Stimulated activated CD8-positive, alpha-beta memory T cell treated with anti-CD3 and anti-CD28 coated beads, Interleukin-7, amount 100 ng/mL, for 48 hours (primary cell): ENCODE measurements around the gene MAML3.

Experiments used
- DNase-seq, 2 donors: peaks; one replicate each; pipeline ENCODE4 v3.0.0-alpha.2; 2020; ENCODE audit warnings: low read depth in 1 of 2; ENCODE audit errors: extremely low read depth in 1 of 2

MAML3 gene

DNA sequence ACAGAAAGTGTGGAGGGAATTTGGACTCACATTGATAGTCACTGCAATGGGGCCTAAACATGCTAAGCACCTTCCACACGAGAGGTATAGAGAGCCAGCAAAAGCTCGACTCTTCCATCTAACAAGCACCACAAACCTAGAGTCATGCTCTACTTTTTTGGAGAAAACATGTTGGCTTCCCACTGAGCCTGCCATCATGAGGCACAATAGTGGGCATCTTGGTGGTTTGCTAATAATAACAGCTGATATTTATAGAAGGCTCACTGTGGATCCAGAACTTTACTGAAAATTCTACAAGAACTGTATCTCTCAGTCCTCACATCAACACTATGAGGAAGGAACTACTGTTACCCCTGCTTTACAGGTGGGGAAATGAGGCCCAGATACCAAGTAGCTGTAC lies 26.6 kb downstream of the MAML3 start:
- DNase-seq: no peak

DNA sequence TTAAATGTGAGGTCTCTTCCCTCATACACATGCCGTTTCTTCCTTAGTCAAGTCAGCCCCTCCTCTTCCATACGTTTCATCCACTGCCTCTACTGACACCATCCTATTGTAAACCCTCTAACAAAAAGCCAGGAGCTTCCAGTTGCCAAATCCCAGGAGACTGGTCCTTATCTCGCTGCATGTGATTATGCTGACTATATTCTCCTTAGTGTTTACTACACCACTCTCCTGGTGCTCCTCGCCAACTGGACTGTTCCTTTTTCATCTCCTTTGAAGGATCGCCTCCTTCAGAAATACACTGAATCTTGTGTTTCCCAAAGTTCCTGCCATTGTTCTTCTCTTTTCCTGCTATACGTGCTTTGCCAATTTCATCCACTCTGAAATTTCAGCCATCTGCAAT lies 27.7 kb downstream of the MAML3 start:
- no peak for DNase-seq

DNA sequence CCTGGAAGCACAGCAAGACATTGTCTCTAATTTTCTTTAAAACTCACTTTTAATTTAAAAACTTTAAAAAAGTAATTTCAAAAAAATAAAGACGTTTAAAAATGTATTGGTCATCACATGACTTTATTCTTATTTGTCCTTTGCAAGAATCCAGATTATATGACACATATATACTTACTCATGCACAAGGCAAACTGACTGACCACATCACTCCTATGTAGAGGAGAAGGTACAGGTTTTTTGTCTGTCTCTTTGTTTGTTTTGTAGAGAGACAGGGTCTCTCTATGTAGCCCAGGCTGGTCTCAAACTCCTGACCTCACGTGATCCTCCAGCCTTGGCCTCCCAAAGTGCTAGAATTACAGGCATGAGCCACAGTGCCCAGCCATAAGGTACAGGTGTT lies 28.6 kb downstream of the MAML3 start:
- no peak for DNase-seq

DNA sequence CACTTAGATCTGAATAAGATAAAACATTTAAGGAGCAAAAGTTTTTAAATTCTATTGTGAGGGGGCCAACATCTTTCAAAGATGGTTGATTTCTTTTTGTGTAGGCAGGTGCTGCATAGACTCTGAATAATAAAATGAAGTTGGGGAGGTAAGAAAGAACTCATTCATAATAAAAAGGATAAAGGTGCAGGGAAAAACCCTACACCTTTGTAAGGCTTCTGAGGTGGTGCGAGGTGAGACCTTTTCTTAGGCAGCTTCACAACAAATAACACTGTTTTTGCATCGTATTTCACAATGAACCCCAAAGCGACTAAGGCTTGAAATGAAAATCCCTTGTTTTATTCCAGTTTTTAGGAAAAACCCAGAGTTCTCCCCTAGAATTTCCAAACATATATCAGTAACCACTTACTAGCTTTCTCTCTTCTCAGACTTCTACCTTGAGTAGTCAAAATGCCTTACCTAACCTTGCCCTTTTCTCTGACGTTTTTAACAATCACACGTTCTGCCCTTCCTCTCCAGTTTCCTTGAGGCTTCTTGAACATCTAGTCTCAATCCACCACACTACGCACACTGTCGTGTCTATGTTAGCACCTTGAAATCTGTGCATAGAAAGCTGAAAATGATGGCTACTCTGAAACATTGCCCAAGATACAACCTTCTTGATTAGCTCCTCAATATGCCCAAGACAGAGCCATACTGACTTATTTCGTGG lies 30.2 kb downstream of the MAML3 start:
- DNase-seq: no peak

DNA sequence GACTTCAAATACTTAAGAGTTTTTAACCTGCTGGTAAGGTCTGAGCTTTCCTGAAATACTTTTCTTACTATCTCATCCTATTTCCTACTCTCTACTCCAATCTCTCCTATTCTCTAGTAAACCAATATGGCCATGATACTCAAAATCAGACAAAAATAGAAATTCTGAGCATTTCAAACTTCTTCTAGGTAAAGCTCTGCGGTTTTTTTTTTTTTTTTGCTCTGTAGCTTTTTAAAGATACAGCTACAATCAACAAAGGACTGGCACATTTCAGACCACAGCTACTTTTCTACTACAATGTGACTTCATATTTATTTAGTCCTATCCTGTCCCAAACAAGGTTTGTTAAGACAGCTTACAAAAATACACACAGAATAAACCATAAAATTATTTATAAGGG lies 31.1 kb downstream of the MAML3 start:
- no peak for DNase-seq

DNA sequence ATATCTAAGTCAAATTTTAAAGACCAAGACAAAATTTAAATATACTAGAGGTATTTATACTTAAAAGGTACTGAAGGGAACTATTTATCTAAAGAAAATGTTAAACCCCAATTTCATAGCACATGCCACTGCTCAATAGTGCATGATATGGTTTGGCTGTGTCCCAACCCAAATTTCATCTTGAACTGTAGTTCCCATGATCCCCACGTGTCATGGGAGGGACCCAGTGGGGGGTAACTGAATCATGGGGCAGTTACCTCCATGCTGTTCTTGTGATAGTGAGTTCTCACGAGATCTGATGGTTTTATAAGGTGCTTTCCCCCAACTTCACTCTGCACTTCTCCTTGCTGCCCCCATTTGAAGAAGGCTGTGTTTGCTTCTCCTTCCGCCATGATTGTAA lies 32.3 kb downstream of the MAML3 start:
- DNase-seq: no peak

DNA sequence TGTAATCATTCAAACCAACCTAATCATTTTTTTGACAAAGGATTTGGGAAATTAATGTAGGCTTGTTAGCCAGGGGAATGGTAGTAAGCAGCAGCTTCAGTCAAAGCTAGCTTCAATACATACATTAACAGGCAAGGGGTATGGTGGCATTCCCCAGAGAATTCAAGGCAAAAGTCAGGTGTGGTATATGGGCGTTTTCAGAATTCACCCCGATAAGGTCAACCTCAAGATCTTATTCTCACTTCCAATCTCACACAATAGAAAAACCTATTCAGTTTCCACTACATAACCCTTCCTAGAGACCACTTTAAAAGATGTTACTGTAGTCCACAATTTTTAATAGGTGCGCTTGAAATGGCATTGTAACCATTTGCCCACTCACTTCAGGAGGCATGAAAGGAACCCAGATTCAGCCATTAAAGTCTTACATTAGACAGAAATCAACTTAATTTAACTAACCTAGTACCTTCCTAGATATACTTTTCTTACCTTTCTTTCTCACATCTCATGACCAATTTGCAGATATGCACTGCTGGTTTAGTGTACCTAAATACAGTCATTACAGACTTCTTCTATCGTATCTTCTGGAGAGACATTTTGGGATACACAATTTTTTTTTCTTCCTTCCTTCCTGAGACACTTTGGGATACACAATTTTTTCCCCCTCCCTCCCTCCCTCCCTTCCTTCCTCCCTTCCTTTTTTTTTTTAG lies 34.9 kb downstream of the MAML3 start:
- no peak for DNase-seq

DNA sequence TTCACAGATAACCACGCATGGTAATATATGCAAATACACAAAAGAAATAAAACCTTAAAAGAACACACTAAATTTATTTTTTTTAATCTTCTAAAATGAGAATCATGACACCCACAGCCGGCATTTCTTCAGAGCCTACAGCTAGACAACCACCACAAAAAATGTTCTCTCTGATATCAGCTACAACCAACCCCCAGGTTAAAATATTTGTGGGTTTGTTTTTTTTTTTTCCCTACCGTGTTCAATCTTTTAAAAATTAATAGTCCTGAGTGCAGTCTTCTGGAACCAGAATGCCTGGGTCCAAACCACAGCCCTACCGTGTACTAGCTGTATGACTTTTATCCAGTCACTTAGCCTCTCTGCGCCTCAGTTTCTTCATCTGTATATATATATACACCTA lies 36.0 kb downstream of the MAML3 start:
- no peak for DNase-seq

DNA sequence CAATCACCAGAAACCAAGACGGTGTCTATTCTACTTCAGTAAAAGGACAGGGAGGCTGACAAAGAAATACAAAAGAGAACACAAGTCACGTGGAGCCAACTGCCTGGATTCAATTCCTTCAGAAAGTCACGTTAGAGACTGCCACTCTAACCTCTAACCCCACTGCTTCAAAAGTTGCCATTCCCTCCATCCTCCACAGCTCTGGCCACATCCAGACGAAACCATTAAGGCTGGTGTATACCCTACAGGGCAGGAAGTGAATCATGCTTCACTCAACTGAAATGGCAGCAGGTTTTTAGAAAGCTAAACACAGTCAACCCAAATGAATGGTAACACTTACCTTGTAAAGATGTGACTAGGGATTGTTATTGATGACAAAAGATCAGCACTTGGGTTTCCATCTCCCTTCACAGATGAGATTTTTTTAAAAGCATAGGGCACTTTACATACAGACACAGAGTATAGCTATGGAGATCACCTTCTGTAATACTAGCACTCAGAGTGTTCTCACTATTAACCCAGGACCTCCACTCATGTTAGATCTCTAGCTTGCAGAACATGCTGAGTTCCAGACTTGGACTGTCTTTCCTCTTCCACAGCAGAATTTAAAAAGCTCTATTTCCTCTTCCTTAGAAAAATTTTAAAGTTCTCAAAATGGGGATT lies 37.4 kb downstream of the MAML3 start:
- no peak for DNase-seq

DNA sequence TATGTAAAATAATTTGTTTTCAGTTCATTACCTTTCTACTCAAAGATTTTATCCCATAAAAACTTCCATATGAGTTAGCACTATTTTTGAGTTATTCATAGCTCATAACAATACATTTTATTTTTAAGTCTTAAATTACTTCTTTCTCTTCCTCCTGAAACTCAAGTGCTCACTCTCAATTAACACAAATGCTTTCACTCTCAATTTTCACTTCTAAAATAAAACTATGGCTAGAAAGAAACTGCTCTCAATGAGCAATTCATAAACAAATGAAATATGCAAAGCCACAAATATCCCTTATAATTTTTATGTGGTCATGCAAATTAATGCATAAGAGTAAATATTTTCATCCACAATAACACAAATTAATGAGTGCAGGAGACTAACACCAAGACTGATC lies 38.8 kb downstream of the MAML3 start:
- no peak for DNase-seq

DNA sequence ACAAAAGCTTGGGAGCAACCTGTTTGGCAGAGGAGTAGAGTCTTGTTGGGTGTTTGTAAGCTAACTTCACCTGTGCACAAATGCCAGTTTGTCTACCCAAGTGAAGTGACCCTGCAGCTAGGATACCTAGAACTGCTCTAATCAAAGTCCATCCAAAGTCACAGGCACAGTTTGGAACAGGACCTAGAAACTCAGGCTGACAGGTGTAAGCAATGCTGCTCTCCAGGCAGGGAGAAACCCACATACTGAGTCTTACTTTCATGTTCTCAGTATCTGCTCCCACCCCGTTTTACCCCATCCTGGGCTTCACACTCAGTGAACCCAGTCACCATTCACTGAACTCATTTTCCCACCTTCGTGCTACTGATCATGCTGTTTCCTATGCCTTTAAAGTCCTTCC lies 40.3 kb downstream of the MAML3 start:
- DNase-seq: no peak

DNA sequence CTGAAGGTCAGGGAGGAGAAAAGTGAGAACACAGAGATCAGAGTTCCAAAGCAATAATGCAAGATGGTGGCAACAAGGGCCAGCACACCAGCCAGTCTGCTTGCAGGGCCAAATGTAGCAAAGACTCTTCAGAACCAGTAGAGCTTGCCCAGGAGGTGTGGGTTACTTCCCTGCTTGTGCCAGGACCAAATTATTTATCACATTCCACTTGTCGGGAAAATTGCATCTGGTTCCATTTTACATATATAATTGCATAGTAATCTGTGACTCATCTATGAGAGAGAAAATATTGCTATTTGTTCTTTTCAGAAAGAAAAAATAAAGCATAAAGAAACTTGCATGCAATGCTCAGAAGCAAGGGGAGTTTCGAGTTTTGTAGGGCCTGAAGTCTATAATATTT lies 41.4 kb downstream of the MAML3 start:
- DNase-seq: no peak

DNA sequence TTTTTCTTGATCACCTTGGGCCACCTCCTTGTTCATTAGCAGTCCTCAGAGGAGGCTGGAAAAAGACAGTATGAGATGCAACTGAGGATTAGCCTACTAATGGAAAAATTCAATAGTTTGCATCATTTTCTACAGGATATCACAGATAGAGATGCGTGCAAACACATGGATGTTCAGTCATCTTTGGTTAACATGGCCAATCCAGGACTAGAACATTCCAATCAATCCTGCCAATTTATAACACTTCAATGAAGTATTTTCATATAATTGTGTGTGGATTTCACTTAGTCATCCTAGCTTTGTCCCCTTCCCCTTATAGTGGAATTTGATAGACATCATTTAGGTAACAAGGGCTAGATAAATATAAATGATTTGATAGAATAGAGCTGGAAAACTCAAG lies 42.7 kb downstream of the MAML3 start:
- DNase-seq: no peak

DNA sequence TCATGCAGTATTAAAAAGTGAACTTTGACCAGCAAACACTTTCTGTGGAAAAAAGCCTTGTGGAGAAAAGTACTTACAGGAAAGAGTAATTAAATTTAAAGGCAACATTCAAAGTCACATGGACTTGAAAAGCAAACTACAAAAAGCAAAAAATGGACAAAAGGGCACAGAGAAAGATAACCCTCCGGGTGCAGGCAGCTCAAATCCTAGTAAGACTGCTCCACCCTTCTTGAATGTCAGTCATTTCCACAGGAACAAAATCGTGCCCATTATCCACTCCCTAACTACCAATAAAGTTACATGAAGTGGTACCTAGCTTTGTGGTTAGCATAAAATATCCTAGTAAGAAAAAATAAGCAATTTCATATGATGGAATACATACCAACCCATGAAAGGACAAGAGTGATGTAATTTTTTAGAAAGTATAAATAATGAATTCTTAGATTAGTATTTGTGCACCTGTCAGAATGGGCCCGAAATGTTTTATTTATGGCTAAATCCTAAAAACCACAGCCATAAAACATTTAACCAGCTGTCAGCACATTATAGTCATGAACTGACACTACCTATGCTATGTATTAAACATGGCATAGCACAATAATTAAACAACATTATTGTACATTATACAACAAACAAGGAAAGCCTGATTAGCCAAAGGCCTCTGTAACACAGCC lies 43.3 kb downstream of the MAML3 start:
- no peak for DNase-seq

DNA sequence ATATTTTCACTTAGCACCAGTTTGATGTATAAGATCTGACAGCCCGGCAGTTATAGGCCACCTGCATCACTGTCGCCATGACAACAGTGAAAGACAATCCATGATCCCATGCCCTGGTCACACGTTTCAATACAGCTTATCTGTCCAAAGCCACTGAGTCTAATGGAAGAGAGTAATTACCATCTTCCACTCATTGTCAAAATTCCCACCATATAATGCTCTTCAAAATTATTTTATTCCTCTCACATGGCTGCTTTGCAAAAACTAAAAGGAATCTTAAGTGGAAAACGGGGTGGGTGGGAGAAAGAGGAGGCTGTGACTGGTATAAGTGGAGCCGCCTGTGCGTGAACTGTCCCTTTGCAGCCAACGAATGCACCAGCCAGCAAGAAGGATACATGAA lies 44.2 kb downstream of the MAML3 start:
- no peak for DNase-seq

DNA sequence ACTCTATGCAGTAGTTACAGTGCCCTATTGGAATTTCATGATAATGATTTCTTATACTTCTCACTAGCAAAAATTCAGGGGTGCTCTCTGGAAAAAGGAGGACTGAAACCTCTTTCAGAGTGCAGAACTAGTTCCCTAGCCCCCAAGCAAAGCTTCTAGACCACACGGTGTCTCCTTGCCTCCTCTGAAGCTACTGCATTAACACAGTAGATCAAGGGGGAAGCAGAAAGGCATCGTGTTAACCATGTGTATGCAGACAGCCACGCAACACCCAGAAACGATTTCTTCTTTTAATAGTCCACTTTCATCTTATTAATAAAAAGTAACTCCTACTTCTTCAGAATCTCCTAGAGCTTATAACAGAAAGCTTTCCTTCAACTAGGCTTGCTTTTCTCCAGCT lies 44.7 kb downstream of the MAML3 start:
- DNase-seq: no peak

DNA sequence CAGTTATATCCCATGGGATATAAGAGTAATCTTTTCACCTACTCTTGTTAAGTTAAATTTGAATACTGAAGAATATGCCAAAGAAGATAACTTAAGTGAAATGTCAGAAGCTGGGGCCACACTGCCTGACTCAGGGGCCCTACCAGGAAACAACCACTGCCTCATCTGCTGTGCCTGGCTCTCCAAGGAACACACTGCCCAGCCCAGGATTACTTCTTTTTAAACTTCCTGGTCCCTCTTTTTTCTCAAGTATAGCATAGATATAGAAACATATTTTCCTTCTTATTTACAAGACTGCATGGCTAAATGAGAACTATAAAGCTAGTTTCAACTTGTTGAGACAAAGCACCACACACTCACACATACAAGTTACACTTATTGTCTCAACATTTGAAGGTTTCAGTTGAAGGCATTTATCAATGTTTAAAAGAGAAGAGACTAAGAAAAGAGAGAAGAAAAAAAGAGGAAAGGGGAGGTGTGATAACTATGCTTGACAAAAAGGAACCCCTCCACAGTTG lies 45.2 kb downstream of the MAML3 start:
- no peak for DNase-seq

DNA sequence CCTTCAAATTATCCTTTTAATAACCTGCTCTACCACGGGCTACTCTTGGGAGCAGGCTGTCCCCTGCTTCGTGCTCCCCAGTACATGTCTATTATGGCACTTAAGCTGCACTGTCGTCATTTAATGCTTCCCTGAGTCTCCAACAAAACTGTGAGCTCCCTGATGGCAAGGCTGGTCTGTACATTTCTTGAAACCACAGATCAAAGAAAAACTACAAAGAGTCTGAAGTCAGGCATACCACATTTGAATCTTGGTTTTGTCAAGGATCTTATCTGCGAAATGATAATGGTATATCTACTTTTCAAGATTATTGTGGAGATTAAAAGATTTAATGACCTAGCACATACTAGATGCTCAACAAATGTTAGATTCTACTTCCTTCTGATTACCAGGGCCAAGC lies 45.7 kb downstream of the MAML3 start:
- no peak for DNase-seq

DNA sequence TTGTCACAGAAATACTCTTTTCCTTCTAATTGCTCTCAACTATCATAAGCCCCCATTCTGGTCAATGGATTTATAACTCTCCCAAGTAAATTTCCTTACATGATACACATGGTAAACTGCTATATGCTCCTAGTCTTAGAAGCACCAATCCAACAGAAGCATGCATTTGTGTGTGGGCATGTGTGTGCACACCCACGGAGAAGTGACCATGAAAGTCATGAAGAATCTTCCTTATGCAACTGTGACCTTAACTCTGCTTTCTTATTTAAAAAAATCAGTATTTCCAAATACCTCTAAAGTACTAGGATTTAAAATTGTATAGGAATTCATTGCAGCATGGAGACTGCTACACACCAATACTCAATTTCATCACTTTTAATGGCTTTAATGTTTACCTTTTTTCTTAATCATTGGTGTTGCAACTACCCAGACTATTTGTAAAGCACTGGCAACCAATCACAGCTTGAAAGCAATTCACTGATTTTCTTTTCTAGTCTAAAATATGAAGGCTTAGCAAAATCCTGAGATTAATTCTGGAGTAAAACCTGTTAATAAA lies 47.6 kb downstream of the MAML3 start:
- no peak for DNase-seq

DNA sequence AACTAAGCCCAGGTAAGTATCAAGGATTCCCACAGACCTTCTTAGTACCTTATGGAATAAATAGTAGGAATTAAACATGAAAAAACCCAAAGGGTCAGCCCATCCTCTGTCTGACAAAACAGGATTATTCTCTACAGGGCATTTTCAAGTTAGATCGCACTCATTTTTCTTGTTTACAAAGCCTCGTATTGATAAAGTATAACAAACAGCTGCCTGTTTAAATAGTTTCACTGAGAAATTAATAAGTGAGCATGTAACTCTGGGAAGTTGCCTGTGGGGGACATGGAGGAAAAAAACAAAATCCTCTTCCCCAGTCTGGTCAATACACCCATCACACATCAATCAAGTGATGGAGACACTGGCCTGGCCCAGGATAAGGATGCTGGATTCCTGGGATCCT lies 48.5 kb downstream of the MAML3 start:
- no peak for DNase-seq

DNA sequence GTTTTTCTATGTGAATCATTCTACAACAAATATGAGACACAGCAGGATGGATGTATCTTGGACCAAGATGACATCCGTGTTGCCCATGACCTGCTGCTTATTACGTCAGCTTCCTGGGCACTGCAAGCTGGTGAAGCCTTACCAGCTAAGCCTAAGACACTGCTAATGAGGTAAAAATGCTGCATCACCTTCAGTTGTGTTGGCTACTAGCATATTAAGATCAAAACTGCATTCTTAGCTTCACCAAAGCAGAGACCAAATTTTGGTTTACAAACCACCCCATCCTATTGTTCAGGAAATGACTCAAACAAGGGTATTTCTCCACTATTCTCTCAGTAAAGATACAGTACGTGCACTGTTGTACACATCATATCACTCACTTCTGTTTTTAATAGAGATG lies 50.3 kb downstream of the MAML3 start:
- DNase-seq: peak in 1 of 2 donors; percentile 64
